Measurements from ENCODE around the gene NANOG.
"Not testable (repeated sequence)": the region's sequence is repeated elsewhere in the genome, so short reads cannot be mapped to it uniquely, and the experiment has no call there.

DNA sequence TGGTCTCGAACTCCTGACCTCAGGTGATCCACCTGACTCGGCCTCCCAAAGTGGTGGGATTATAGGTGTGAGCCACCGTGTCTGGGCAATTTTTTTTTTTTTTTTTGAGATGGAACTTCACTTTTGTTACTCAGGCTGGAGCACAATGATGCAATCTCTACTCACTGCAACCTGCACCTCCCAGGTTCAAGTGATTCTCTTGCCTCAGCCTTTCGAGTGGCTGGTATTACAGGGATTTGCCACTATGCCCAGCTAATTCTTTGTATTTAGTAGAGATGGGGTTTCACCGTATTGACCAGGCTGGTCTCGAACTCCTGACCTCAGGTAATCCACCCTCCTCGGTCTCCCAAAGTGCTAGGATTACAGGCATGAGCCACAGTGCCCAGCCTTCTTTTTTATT, 8.1 kb downstream of the NANOG start:
- TF ChIP-seq, protein P1, sequence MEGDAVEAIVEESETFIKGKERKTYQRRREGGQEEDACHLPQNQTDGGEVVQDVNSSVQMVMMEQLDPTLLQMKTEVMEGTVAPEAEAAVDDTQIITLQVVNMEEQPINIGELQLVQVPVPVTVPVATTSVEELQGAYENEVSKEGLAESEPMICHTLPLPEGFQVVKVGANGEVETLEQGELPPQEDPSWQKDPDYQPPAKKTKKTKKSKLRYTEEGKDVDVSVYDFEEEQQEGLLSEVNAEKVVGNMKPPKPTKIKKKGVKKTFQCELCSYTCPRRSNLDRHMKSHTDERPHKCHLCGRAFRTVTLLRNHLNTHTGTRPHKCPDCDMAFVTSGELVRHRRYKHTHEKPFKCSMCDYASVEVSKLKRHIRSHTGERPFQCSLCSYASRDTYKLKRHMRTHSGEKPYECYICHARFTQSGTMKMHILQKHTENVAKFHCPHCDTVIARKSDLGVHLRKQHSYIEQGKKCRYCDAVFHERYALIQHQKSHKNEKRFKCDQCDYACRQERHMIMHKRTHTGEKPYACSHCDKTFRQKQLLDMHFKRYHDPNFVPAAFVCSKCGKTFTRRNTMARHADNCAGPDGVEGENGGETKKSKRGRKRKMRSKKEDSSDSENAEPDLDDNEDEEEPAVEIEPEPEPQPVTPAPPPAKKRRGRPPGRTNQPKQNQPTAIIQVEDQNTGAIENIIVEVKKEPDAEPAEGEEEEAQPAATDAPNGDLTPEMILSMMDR (IDR thresholded peaks at IDR 0.05) = not testable (repeated sequence)
- TF ChIP-seq POLR2A (IDR thresholded peaks at IDR 0.05) = not testable (repeated sequence)

Data from esophagus squamous epithelium (tissue), 4 donors.